HG03097 (cell line): ENCODE results near the gene EPHA2.
"Not testable (repeated sequence)": the region's sequence is repeated elsewhere in the genome, so short reads cannot be mapped to it uniquely, and the experiment has no call there.

ENCODE experiments used
- ATAC-seq: cut with Tn5 transposase; IDR thresholded peaks from one replicate; pipeline ENCODE4 v1.9.1; 2021; ENCODE audit not compliant: unreplicated experiment, low FRiP score

EPHA2 gene

DNA sequence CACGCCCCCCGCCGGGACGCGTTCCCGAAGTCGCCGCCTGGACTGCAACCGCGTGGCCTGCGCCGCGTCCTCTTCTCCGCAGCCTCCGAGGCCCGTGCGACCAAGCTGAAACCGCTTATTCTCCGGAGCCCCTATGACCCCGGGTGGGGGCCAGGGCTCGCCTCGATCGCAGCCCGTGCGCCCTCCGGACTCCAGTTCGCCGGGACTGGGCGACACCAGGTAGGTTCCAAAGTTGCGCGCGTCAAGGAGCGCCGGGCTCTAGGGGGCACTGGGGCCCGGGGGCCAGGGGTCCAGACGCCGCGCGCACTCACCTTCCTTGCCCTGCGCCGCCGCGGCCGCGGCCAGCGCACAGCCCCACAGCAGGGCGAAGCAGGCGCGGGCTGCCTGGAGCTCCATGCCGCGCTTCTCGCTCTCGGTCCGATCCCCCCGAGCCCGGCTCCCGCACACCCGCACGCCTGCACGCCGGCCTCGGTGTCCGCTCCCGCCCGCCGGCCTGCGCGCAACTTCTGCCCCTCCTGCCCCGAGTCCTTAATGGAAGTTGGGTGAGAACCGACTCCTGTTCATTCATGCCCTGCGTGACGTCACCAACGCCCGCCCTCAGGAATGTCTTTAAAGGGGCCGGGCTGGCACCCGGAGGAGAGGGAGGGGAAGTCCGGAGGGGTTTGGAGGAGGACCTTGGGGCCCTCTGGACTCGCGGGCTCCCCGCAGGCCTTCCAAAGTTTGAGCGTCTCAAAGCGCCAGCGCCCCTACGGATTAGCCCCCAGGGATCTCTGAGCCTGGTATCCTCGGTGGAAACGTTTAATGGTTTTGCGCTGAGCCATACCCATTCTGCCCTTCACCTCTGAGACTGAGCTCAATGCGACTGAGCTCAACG is at the start of gene EPHA2:
Gene EPHA2, minus strand, starts transcription at position 533 of the 874 bp plus-strand sequence. Its CDS starts 137 bp downstream, at position 396.
- no peak for ATAC-seq

DNA sequence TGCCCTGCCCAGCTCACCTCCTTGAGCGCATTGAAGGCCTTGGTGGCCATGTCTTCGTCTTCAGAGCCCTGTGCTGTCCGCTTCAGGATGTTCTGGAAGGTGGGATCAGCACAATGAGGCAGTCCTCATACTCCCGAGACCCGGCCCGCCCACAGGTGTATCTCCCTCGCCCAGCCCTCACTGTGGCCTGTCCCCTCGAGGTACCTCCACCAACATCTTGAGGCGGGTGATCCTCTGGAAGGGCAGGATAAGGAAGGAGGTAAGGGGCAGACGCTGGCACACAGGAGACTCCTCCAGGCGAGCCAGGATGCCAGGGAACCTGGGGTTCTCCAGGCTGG is 49.4 kb upstream of the EPHA2 start:
- ATAC-seq: no peak

DNA sequence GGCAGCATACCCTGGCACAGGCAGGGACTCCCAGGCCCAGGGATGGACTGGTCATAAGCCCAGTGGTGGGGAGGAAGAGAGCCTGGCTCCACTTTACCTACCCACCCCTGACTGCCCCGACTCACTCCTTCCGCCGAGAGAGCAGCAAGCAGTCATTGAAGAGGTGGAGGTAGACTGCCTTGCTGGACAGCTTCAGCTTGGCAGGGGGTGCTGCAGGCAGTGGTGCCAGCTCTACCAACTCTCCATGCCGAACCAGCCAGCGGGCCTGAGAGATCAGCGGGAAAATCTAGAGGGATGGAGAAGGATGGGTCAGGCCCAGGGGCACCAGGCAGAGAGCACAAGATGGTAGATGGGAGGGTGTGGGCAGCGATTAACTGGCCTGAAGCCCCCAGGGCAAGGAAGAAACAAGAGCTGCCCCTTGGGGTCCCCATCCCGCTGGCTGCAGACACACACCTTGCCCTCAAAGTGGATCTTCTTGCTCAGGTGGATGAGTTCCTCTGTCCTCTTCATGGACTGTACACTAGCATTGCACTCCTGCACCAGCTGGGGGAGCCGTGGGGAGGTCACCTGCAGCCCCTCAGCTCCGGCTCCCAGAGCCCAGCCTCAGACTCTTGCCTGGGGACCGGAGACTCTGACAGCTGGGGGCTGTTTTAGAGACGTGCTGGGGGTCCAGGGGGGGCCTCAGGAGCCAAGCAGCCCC is 48.9 kb upstream of the EPHA2 start:
- no peak for ATAC-seq

DNA sequence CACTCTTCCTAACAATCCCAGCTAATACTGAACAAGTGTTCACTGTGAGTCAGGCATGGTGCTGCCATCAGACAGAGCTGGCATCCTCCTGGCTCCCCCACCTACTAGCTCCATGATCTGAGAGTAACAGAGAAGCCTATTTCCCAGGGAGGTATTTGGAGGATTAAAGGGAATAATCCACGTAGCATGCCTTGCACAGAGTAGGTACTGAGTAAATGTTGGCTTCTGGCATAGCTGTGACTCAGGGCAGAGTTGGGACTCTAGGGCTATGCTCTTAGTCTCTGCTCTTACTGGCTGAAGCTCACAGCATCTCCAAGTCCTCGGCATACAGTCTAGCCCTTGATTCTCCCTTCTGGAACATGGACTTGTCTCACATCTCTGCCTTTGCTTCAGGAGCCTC is 48.3 kb upstream of the EPHA2 start:
- no peak for ATAC-seq

DNA sequence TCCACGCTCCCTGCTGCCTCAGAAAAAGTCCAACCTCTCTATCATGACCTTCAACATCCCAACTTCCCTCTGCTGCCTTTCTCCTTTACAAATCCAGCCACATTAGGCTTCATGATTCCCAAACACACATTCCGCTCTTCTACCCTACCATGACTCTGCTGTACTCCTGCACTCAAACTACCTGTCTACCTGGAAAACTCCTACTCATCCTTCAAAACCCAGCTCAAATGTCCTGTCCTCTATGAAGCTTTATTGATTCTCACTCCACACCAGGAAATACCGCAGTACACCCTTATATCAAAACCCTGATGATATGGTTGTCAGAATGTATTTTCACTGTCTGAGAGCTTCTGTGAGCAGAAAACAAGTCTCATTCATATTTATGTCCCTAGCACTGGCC is 47.7 kb upstream of the EPHA2 start:
- no peak for ATAC-seq

DNA sequence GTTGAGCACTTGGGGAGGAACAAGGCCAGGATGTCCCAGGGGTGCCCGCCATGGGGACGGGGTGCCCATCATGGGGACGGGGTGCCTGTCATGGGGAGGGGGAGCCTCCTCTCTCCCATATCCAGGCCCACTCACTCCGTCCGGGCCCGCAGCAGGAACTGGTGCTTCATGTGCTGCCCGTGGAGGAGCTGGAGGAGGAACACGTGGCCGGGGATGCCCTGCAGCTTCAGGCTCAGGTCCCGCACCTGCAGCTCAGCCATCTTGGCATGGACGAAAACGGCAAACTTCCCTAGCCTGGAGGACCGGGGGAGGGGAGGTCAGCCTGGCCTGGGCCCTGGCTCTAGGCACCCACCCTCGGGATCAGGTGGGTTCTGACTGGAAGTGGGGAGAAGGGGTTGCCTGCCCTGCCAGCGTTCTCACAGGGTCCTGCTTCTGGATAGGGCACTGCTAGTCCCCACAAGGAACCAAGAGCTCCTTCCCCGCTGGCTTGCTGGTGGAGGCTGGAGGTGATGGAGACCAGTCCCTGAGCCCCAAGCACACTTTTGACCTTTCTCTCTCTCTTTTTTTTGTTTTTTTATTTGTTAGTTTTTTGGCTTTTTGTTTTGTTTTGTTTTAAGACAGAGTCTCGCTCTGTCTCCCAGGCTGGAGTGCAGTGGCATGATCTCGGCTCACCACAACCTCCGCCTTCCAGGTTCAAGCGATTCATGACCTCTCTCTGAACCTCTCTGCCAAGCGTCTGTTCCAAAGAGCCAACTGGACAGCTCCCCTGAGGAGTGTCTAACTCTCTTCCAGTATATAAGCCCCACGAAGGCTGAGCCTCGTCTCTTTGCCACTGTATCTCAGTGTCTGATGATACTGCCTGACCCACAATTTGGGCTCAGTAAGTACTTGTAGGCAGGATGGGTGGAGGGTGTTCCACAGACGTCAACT is 46.7 kb upstream of the EPHA2 start:
- ATAC-seq: no peak

DNA sequence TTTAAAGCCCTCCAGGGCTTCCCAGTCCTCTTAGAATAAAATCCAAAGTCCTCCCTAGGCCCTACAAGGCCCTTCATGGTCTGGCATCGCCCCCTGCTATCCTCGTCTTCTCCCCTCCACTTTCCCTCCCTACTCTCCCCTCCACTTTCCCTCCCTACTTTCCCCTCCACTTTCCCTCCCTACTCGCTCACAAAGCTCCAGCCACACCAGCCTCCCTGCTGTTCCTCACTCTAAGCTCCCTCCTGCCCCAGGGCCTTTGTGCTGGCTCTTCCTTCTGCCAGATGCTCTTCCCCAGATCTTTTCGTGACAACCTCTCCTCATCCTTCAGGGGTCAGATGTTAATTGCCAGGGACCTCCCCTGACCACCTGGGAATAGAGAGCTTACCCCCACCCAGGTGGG is 43.8 kb upstream of the EPHA2 start:
- ATAC-seq: no peak

DNA sequence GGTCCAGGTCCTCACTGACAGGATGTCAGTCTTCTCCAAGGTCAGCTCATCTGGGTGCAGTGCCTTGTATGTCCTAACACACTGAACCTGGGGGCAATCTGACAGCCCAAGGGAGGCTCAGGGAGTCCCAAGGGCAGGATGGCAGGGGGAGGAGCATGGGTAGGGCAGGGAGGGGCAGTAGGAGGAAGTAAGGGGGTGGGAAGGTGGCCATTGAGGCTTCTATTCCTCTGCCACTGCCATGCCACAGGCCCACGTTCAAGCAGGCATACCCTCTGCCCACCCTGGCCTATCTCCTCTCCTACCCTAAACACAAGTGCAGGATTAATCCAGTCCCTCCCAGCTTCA is 43.3 kb upstream of the EPHA2 start:
- ATAC-seq: no peak

DNA sequence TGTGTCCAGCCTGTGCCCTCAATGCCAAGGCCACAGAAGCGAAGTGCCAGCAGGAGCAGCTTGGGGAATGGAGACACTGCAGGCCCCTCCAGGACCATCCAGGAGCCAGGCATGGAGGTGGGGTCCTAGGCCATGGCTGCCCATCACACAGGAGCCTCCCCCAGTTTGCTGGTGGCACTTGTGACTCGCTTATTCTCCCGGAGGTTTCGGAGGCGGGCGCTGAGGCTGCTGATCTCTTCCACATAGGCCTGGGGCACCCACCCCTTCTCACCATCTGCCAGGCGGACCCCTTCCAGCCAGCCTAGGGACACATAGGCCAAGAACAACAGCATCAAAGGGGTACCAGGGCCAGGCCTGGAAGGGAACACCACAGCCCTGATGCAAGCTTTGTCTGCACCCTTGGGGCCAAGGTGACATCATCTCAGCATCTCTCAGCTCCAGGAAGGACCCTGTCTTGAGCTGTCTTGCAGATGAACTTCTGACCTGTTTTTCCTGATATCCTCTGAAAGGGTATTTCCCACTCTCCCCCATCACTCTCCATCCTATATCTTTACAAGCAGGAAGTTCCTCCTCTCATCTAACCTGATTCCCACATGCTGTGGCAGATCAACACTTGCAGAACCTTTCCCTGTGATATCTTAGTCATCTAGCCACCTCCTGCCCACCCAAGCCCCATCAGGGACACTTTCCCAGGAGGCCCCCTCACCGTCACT is 42.7 kb upstream of the EPHA2 start:
- no peak for ATAC-seq

DNA sequence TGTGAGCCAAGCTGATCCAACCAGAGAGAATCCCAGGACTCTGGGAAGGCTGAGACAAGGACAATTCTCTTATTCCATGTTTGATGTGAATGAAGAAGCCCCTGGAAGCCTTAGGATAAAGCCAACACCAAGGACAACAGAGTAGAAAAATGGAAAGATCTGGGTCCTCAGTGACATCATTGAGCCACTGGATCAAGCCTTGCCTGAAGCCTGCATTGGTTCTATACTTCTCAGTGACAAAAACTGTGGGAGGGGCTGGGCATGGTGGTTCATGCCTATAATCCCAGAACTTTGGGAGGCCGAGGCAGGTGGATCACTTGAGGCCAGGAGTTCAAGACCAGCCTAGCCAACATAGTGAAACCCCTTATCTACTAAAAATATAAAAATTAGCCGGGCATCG is 41.0 kb upstream of the EPHA2 start:
- ATAC-seq: no peak

DNA sequence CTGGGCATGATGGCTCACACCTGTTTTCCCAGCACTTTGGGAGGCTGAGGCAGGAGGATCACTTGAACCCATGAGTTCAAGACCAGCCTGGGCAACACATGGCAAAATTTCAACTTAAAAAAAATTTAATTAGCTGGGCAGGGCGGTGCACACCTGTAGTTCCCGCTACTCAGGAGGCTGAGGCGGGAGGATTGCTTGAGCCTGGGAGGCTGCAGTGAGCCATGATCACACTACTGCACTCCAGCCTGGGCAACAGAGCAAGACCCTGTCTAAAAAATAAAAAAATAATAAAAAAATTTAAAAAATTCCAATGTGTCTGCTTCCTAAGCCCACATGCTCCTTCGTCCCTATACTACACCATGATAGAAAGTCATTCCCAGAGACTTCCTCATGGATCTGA is 40.3 kb upstream of the EPHA2 start:
- not testable (repeated sequence) for ATAC-seq

DNA sequence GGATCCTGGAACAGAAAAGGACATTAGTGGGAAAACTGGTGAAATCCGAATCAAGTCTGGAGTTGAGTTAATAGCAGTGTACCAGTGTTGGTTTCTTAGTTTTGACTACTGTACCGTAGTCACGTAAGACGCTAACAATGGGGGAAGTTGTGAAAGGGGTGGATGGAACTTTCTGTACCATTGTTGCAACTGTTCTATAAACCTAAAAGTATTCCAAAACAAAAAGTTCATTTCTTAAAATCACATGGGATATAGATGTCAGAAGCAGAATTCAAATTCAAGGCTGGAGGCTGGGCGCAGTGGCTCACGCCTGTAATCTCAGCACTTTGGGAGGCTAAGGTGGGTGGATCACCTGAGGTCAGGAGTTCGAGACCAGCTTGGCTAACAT is 39.6 kb upstream of the EPHA2 start:
- no peak for ATAC-seq

DNA sequence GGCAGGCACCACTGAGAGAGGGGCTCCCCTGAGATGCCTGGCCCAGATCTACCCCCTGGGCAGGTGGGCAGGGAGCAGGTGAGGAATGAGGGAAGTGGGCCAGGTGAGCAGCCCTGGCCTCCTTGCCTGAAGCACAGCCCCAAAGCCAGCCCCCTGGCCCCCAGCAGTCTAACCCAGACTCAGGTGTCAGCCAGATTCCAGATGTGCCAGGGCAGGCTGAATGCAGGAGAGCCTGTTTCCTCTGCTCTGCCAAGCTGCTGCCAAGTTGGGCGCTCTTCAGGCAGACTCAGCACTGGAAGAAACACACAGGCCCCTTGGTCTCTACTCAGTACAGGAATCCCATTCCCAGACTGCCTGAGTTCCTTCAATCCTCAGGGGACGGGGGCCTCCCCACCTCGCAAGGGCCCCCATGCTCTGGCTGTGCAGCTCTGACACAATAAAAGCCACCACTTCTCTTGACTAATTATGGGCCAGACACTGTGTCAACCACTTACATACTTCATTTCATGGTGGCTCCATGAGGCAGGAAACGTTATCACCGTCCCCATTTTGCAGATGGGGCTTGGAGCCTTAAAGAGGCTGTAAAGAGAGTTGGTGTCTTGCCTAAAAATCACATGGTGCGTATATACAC is 36.2 kb upstream of the EPHA2 start:
- ATAC-seq: no peak

DNA sequence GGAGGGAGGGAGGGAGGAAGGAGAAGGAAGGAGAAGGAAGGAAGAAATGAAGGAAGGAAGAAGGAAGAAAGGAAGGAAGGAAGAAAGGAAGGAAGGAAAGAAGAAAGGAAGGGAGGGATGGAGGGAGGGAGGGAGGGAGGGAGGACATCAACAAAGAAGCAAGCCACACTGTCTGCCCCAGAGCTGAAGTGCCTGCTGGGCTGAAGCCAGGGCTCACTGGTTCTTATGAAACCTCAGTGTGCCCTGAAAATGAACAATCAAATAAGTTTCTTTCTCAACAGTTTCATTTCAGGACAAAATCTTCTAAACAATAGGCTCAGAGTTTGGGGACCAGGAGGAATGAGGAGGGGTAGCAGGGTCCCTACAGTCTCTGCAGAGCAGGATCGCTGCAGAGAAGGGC is 35.4 kb upstream of the EPHA2 start:
- no peak for ATAC-seq

DNA sequence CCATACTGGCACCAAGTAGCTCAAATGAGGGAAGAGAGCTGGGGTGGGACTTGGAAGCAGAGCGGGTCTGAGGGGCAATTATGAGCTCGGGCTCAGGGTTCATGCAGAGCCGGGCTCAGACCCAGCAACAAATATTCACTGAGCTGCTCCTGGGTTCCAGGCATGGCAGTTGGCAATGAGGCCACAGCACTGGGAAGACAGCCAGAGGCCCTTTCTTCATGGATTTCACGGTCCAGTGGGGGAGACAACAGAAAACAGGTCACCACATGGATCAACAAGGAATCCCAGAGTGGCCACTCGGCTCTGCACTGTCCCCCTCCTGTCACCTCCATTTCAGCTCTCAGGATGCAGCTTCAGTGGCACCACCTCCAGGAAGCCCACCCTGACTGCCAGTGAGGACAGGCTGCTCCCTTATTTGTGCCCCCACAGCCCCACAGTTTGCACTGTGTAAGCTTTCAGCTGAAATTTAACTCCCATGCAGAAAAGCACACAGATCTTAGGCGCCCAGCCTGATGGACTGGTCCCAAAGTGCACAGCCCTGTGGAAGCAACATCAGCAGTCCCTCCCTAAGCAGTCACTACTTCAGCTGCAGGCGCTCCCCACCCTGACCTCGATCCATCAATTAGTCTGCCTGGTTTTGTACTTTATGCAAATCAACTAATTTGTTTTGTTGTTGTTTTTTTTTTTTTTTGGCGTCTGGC is 34.2 kb upstream of the EPHA2 start:
- no peak for ATAC-seq

DNA sequence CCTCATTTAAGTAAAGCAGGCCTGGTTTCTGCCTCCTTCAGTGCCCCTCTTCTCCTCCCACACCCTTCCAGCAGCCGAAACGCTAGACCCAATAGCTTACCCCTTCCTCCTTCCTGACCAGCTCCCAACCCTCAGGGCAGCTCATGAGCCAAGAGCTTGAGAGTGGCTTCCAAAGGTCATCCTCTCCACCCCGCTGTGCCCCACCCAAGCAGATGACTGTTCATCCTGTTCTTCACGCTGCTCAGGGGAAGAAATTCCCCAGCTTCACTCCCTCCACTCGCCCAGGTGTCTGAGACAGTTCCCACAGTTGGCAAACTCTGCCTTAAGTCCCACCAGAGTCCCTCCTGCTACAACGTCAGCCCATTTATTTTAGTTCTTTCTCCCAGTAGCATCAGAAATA is 33.1 kb upstream of the EPHA2 start:
- ATAC-seq: no peak

DNA sequence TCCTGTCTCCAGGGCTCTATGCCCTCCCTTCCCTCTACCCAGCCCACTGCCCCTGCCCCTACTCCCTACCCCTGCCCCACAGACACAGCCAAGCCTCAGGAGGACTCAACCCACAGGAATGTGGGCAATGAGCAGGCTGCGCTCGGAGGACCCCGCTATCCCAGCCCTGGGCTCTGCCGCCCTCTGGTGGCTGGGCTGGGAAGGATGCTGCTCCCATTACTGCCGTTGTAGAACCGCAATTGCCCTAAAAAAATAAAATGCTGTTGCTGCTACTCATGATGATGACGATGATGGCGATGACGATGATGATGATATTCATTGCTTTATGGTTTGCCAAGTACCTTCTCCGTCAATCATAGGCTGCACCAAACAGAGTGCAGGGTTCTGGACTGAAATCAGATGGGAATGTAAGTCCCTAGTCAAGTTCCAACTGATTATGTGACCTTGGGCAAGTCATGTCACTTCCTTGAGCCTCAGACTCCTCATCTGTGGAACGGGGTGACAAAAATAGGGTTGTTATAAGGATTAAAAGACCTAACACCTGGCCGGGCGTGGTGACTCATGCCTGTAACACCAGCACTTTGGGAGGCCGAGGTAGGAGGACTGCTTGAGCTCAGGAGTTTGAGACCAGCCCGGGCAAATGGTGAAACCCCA is 32.0 kb upstream of the EPHA2 start:
- no peak for ATAC-seq

DNA sequence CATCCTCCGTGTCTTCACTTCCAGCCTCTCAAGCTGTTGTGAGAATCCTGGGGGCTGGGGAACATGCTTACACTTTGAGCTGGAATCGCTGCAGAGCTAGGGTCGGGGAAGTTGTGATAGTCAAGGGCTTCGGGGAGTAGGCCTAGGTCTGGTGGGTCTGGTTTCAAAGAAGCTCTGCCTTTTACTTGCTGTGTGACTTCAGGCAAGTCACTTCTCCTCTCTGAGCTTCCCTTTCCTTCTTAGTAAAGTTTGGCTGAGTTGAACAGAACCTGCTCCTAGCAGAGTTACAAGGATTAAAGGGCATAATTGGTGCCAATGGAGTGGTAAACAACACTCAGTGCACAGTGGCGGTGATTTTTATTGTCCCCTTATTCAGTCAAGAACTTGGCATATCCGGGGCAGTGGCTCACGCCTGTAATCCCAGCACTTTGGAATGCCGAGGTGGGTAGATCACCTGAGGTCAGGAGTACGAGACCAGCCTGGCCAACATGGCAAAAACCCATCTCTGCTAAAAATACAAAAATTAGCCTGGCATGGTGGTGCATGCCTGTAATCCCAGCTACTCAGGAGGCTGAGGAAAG is 30.9 kb upstream of the EPHA2 start:
- no peak for ATAC-seq
